AG10803 (cell line): Measurements from ENCODE around the gene ARAP3.

Experiments used
- DNase-seq: peaks from one replicate; pipeline ENCODE4 v3.0.0; 2010; ENCODE audit warnings: low read depth
- H3K4me3 ChIP-seq: 2 replicates; pipeline ENCODE4 v1.5.1; 2011; ENCODE audit warnings: mild to moderate bottlenecking, low read length, control low read depth
- CTCF ChIP-seq: conservative IDR thresholded peaks from 2 replicates; pipeline ENCODE4 v1.5.1; 2011; ENCODE audit warnings: mild to moderate bottlenecking, low read length, control low read depth, inconsistent platforms

ARAP3 gene

GRCh38 chr5:141605523-141606277, 76.3 kb downstream of the ARAP3 start:
- DNase-seq: peak; percentile 53
- H3K4me3 ChIP-seq: no peak overlapping the region
- TF ChIP-seq CTCF: no peak

GRCh38 chr5:141603923-141604717, 77.9 kb downstream of the ARAP3 start:
- peak overlapping the region; percentile 21; the same call in 1 of the 2 replicates for H3K4me3 ChIP-seq
- 0 out of 2 replicates have a peak, but pooled peaks have one; percentile 4 for TF ChIP-seq CTCF
- DNase-seq: peak; percentile 96
